Measurements from ENCODE around the gene FOXRED1. TPM values are rescaled to one million over a fixed set of nuclear protein-coding genes. Genes with fewer than 3 reads are reported as not detected.

The FOXRED1 gene
- total RNA-seq, 1 donor from 2014 or later, result 12.5 TPM

DNA sequence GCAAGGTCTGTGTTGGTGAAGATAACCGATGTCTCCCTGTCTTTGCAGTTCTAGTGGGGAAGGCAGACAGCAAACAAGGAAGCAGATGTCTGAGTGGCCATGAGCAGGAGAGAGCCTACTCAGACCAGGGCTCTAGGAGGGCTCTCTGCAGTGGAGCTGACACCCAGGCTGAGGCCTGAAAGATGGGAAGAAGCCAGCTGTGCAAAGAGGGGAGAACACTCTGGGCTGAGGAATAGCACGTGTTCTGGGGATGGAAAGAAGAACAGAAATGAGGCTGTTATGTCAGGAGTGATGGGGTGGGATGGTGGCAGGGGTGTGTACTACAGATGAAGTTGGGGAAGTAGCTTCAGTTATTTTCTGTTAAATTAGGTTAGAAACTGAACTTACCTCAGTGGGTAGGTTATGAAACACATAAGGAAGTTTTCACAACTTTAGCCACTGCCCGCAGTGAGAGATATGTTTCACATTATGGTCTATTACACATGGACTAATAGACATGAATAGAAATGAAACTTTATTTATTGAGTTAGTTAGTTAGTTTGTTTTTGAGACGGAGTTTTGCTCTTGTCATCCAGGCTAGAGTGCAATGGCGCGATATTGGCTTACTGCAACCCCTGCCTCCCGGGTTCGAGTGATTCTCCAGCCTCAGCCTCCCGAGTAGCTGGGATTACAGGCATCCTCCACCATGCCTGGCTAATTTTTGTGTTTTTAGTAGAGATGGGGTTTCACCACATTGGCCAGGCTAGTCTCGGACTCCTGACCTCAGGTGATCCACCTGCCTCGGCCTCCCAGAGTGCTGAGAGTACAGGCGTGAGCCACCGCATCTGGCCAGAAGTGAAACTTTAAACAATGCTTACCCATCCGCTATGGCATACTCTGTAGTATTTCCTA is 42.7 kb downstream of the FOXRED1 start:
- no peak for DNase-seq (ENCODE audit: low read depth, low spot score)

- DNase-seq (ENCODE audit: low read depth, low spot score), result no peak
Measured at GRCh38 chr11:126312961-126313360, 44.0 kb downstream of the FOXRED1 start.

- no peak for DNase-seq (ENCODE audit: low read depth, low spot score)
Measured at GRCh38 chr11:126313826-126314225, 44.9 kb downstream of the FOXRED1 start.

DNA sequence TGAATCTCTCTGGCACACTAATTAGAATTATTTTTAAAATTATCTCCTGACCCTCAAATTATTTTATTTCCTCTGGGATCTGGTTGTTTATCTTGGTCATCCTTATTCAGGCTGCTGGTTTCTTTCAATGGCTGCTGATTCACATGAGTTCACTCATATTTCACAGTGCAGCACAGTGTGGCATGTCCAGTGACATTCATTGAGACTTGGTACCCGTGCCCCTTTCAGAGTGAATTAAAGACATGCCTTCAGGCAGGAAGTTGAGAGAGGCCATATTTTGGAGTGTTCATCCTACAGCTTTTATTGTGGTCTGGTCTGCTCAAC is 48.4 kb downstream of the FOXRED1 start:
- DNase-seq (ENCODE audit: low read depth, low spot score), result no peak

- no peak for DNase-seq (ENCODE audit: low read depth, low spot score)
Measured at GRCh38 chr11:126317756-126318573, 49.0 kb downstream of the FOXRED1 start.

DNA sequence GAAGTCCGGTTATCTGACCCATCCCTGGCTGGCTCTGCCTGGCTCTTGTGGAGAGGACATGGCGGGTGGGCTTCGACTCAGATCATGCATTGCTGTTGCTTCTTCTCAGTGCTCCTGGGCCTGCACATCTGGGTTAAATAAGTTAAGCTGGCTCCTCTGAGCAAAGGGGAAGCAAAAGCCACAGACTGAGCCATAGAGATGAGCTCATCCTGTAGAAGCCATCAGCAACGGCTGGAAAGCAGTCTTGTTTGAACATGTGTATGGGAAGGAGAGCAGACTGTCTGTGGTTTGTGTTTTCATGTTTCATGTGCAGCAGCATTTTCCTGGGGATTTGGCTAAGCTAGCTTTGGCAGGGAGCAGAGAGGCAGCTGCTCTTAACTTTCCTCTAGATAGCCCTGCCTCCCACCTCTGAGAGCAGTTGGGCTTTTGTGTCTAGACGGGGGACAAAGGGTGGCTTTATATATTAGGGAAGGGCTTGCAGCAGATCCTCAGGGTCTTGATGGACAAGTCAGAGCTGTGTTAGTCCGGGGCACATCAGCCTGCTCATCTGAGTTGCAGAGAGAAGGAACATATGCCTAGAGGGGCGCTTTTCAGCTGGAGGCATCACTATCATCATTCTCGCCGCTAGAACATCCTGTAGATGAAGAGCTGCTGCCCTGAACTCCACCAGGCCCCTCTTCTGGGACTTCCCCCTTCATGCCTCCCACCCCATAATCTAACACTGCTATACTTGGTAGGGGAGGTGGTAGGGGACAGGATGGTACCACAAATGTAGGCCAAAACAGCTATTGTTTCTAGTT is 49.8 kb downstream of the FOXRED1 start:
- no peak for DNase-seq (ENCODE audit: low read depth, low spot score)

DNA sequence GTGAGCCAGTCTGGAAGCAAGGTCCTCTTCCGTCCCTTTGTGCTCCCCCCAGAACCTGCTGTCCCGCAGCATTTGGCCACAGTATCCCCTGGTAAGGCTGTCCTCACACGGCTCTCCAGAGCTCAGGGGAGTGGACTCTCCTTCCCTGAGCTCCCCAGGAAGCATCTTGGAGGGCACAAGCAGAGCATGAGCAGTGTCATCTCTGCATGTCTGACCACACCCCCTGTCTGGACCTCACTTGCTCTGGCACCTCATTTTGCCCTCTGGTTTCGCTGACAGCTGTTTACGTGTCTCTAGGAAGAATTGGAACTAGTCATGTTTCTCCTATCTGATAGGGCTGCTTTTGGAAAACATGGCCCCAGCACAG is 50.4 kb downstream of the FOXRED1 start:
- no peak for DNase-seq (ENCODE audit: low read depth, low spot score)

DNA sequence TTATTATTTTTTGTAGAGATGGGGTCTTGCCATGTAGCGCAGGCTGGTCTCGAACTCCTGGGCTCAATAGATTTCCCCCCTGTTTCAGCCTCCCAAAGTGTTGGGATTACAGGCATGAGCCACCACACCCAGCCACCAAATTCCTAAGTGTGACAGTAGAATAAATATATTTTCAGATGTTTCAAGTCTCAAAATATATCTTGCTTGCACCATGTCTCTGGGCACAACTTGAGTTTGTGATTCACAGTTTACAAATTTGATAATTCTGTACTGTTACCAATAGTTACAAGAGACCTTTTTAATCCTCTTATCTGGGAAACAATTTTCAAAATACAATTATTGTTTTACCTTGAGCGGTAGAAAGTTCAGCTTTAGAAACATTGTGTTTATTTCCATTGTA is 54.0 kb downstream of the FOXRED1 start:
- DNase-seq (ENCODE audit: low read depth, low spot score), result no peak

- no peak for DNase-seq (ENCODE audit: low read depth, low spot score)
Measured at GRCh38 chr11:126327281-126328000, 58.5 kb downstream of the FOXRED1 start.

Other genes with a start within 250 kb of the FOXRED1 start
- 1.4 and 1.8 TPM in 2 replicates for gene CDON, start 206.3 kb upstream of the FOXRED1 start, total RNA-seq
- 46.7 TPM in 2 replicates for gene RPUSD4, start 57.5 kb upstream of the FOXRED1 start, total RNA-seq
- gene FAM118B, start 57.4 kb upstream of the FOXRED1 start, total RNA-seq, result 25.6 and 31.0 TPM in 2 replicates
- 47.7 and 63.7 TPM in 2 replicates for gene SRPRA, start 259 bp upstream of the FOXRED1 start, total RNA-seq
- 2.4 and 3.2 TPM in 2 replicates for gene TIRAP, start 13.9 kb downstream of the FOXRED1 start, total RNA-seq
- gene DCPS, start 34.9 kb downstream of the FOXRED1 start, total RNA-seq, result 13.6 and 15.2 TPM in 2 replicates
- 28.2 and 45.3 TPM in 2 replicates for gene ST3GAL4, start 86.5 kb downstream of the FOXRED1 start, total RNA-seq

Measured in pulmonary artery endothelial cell (primary cell).